HT1080 (cell line): ENCODE measurements around the gene NFIX. TPM values are rescaled to one million over a fixed set of nuclear protein-coding genes. Genes with fewer than 3 reads are reported as not detected.

Source experiments
- DNase-seq: peaks from one replicate; pipeline ENCODE4 v3.0.0-alpha.2; 2015; ENCODE audit warnings: low read depth
- total RNA-seq: library from RNA; depleted of rRNA; stranded (reverse); fragments of >200 nt; shearing (Covaris generic); gene quantifications from 2 replicates; pipeline ENCODE4 v1.2.3, GENCODE V29; 2014

NFIX gene
- total RNA-seq, 1 experiment from 2014 or later, result 21.7 TPM

DNA sequence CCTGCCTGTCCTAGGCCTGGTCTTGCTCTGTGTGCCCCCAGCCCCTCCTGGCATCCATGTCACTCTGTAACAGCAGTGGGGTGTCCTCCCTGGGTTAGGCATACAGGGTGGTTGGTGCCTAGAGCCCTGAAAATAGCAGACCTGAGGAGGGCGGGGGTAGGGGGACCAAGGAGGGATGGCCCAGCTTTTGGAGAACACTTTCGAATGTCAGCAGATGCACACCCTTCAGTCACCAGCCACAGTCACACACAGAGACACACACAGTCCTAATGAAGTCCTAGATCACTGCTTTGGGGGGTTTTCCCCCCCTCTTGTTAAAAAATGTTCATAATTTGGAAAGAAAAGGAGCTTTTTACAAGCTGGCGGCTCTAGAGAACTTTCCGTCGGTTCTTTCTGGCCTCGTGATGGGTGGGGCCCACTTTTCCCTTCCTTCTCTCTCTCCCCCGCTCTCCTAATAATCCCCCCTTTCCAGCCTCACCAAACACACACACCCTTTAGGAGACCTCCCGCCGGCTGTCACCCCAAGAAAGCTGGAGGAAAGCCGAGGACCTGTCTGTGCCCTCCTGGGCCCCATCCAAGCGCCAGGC is 59.4 kb downstream of the NFIX start:
- DNase-seq, result no peak

DNA sequence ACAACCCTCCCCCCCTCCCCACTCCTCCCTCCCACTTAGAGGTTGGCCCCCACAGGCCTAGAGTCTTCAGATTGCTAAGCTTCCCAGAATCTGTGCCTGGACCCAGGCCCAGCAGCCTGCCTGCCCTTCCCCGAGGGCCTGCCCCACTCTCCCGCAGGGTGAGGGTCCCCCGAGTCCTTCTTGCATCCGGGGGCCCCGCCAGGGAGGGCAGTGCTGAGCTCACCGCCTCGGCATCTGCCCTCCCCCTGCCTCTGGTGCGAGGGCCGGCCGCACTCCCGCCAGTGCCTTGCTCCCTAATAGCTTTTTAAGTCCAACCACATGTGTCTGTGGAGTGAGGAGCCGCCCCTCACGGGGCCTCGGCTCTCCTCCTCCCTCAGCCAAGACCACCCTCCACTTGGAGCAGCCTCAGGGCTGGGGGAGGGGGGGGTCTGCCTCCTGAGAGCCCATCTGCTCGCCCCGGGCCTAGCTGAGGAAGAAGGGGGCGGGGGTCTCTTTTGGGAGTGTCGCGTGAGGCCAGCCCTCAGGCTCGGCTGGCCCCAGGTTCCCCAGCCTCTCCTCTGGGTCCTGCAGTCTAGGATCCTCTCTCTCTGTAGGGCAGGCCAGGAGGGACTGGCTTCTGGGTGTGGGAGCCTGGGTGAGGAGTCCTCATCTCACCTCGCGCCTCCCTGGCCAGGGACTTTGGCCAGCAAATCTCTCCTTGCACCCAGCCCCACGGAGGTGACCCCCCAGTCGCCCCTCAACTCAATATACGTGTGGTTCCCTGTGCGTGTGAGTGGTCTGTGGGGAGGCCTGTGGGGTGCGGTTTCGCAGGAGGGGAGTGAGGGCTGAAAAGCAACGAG is 60.2 kb downstream of the NFIX start:
- peak; percentile 91 for DNase-seq

GRCh38 chr19:13056052-13056660 is 60.9 kb downstream of the NFIX start:
- DNase-seq, result peak; percentile 97

GRCh38 chr19:13057147-13057572 is 61.9 kb downstream of the NFIX start:
- DNase-seq, result no peak

DNA sequence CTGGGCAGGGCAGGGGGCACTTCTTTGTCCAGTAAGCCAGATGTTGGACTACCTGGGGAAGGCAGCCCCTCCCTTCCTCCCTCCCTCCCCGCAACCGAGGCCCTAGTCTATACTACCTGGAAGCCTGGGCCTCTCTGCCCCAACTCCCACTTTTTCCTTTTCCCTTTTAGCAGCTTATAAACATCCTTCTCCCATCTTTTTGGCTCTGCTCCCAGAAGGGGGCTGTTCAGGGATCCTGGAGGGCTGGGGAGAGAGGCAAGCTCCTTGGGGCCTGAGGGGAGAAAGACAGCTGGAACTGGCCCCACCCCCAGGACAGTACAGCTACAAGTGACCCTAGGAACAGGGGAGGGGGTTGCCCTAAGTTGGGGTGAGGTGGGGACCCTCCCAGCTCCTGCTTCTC is 62.5 kb downstream of the NFIX start:
- no peak for DNase-seq

DNA sequence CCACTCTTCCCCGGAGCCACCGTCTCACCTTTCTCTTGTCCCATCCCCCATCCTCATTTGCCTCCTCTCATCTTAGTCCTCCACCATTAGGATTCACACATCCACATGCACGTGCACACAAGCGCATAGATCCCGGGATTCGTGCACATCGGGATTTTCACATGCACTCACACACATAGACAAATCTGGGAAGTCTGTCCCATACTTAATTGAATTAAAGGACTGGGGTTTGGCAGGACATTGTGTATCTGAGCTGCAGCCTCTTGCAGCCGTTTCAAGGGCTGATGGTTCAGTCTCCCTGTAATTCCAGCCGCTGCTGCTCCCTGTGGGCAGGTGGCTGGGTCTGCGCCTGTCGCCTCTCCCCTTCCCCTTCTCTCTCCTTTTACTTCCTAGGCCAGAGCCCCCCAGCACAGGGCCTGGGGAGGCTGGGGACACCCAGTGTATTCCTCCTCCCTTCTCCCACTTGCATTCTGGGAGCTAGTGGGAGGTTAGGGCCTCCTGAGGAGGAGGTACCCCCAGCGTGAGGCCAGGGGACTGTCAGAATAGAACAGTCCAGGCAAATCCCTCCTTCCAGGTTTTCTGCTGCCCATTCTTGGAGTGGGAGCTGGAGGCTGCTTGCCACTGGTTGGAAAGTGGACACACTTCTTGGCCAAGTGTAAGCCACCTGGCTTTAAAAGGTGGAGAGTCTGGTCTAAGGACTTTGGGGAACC is 63.8 kb downstream of the NFIX start:
- no peak for DNase-seq

- DNase-seq, result peak; percentile 58
Observed at GRCh38 chr19:13060233-13060963, 65.1 kb downstream of the NFIX start.

DNA sequence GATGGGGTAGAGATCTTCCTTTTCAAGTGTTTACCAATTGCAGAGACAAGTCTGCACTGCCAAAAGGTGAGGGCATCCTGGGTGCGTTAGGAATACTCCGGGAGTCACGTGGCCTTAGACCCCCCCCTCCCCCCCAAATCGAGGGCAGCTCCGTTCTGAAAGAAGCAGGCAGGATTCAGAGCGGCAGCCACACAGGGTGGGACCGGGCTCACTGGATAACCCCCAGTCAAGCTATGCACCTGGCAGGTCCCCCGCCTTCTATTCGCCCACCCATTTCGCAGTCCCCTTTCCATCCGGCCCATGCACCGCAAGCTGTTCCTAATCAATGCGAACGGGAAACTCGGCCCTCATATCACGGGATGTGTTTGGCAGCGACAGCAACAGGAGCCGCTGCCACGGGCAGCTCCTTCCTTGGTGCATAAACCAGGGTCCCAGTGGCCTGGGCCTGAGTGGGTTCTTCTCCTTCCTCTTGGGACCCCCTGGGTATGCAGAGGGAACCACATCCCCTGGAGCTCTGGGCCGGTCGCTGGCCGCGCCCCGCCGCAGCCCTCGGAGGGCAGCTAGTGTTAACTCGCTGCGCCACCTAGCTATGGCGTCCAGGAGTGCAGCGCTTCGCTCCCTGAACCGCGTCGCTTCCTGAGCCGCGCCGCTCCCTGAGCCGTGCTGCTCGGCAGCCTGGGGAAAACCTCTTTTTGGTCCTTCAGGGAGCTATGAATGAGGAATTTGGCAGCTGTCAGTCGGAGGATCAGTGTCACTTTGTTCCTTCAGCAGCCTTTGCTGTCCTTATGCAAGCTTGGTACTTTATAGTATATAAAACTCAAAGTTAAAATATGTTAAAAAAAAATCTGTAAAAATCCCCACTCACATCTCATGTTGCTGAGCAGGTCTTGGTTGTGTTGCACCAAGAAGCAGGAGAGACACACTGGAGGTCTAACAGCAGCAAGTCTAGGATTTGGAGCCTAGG is 66.0 kb downstream of the NFIX start:
- peak; percentile 77 for DNase-seq

DNA sequence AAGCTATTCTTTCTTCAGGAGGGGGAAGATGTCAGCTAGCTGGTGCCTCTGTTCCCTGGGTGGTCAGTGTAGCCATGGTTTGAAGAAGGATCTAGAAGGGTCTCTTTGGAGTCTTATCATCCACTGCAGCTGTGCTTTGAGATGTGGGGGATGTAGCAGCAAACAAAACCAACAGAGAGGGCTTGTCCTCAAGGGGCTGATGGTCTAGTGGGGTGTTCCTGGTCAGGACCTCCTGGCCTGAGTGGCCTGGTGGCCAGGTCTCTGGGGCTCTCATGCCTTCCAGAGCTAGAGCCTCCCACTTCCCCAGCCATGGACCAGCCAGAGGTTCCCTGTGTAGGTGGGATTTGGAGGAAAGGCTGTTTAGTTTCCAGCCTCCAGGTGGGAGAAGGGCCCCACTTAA is 67.0 kb downstream of the NFIX start:
- no peak for DNase-seq

DNA sequence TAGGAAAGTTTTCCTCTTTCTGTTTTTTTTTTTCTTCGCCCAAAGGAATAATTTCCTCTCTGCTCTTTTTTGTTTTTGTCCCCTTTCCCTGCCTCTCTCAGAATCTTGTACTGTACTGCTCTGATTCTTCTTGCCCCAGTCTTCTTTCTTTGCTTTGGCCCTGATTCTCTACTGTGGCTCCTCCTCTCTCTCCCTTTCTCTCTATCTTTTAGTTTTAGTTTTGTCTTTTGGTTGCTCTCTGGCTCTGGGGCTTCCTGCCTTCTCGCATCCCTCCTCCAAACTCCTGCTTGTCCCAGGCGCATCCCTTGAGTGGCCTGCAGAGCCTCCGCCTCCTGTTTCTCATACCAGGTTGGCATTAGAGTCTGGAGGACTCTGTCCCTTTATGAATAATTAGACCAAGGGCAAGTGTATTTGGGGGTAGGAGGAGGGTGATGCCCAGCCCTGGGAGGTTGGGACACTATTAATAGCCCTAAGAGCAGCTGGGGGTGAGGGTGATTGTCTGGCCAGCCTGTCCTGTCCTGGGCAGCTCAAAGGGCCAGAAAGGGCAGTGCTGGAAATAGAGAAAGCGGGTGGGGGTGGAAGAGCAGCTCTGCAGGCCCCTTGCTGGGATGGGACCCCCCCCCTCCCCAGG is 68.3 kb downstream of the NFIX start:
- DNase-seq, result no peak

- DNase-seq, result no peak
Observed at GRCh38 chr19:13064092-13064489, 68.8 kb downstream of the NFIX start.

DNA sequence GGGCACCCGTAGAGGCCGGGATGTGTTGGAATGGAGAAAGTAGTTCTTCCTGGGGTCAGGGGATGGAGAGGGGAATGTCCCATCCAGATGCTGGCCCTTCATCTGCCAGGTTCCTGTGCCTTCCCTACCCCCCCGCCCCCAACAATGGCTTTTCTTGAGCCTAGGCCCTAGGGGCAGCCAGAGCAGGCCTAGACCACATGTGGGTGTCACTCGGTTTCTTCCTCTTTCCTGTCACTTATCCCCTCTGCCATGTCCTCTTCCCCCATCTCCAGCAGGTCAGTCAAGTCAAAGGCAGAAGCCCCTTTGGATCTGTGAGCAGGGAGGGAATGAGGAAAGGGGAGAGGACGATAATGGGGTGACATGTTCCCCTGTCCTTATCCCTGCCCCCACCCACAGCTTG is 71.0 kb downstream of the NFIX start:
- no peak for DNase-seq

GRCh38 chr19:13066933-13067807 is 71.9 kb downstream of the NFIX start:
- no peak for DNase-seq

GRCh38 chr19:13068085-13068846 is 73.0 kb downstream of the NFIX start:
- DNase-seq, result no peak

DNA sequence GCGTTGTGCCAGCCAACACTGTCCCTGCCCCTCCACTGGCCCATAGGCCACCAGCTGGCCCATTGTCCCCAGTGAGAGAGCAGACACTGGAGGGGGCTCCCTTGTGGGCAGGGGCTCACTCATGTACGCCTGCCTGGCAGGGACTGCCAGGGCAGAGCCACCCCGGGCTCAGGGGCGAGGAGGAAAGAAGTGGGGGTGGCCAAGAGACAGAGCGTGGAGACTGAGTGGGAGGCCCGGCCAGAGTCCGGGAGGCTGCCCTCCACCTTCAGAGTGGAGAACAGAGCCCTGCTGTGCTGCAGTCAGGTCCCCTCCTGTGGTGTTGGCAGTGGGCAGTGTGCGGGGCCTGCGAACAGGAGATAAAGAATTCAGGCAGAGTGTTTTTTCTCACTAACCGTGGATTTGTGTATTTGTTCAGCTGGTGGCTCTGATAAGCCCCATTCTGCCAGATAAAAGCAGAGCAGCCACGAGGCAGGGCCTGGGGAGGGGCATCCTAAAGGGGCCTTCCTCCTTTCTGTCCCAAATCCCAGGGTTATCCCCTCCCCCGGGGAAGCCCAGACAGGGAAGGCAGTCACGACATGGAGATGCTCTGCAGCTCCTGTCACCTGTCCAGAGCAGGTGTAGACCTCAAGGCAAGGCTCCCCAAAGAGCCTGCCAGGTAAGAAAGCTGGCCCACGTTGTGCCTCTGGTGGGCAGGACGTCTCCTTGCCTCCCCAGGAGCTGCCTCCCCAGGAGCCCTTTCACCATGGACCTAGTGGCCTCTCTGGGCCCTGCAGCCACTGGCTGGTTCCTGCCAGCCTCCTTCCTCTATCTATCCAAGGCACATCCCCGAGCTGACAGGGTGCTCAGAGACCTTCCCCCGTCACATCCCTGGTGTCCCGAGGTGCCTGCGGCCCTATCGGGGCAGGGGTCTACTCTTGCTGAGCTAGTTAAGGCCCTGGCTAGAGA is 74.4 kb downstream of the NFIX start:
- DNase-seq, result no peak

DNA sequence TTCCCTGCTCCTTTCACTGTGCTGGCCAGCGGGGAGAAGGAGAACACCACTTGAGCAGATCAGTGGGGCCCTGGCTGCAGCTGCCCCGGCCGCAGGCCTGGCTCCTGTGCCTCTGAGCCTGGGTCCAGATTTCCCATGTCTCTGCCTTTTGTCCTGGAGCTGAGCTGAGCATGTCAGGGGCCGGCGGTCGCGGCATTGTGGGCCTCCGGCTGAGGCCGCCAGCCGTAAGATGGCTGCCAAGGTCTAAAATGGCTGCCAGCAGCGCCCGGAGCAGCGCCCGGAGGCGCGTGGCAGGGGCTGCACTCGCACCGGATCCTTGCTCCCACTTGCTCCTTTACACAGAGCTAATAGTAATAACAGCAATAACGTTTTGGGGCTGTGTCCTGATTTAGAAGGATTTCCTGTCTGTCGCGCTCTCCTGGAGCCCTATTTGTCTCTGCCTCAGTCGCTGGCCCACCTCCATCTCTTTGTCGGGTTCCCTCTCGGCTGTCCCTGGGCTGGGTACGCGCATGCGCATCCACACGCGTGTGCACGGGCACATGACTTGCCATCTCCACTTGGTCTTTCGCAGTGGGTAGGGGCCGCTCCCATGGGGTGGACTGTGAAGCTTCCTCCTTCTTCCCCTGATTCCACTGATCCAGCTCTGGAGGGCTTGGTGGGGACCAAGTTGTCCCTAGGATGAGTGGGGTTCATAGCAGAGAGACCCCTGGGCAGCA is 75.3 kb downstream of the NFIX start:
- no peak for DNase-seq
